HG03175 (cell line): Measurements from ENCODE around the gene CHST11.

Source experiments
- ATAC-seq: cut with Tn5 transposase; IDR thresholded peaks from one replicate; pipeline ENCODE4 v1.9.1; 2021; ENCODE audit warnings: mild to moderate bottlenecking, moderate library complexity; ENCODE audit not compliant: unreplicated experiment

CHST11 gene

DNA sequence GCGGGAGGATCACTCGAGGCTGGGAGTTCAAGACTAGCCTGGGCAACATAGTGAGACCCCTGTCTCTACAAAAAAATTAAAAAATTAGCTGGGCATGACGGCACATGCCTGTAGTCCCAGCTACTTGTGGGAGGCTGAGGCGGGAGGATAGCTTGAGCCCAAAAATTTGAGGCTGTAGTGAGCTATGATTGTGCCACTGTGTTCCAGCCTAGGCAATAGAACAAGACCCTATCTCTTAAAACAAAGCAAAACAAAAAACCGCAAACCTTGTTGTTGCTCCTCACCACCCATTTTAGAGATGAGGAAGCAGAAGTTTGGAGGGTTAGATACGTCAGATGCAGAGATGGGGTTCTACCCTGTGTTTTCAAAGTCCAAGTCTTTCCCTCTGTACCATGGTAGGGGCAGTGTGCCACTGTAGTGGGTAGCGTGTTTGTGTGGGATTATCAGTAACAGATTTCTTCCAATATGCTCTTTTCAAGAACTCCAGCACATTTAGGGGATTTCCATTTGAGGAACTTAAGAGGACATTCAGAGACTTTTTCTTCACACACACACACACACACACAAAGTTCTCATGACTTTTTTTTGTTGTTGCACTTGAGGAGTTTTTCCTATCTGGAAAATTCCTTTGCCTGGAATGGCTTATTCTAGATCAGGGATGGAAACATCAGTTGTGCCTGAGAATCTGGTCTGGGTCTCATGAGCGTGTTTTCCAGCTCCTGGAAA, 186.5 kb downstream of the CHST11 start:
- ATAC-seq = no peak

DNA sequence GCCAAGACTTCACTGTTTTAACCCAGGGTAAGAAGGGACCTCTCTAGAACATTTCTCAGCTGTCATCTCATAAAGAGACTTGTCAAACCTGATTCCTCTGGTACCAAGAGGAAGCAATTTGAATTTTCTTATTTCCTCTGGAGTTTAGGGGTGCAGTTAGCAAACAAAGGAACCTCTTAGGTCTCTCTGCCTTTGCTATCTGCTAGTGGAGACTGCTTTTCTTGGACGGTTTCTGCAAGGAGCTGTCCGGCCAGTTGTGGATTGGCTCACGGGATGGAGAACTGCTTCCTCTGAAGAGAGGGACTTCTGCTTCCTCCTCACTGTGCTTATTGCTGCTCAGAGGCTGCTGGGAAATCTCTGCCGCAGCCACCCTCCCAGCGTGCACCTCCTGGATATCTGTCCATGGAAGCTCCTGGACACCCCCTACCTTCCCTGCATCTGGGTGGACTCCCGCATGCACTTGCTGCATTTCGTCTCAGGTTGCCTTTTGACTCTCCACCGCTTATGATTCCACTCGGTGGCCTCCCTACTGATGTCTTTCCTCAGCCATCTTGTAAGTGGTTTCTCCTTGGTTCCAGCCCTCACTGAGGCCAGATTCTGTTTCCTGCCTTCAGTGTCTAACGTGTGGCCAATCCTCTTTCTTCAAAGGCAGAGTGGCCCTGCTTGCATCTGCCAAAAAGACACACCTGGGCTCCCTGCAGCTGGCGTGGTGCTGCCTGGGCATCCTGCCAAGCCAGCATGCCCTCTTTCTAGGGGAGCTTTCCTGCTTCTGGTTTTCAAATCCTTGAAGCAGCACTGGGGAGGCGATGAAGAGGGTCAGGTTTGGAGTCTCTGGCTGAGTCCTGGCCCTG, 187.3 kb downstream of the CHST11 start:
- ATAC-seq = no peak

DNA sequence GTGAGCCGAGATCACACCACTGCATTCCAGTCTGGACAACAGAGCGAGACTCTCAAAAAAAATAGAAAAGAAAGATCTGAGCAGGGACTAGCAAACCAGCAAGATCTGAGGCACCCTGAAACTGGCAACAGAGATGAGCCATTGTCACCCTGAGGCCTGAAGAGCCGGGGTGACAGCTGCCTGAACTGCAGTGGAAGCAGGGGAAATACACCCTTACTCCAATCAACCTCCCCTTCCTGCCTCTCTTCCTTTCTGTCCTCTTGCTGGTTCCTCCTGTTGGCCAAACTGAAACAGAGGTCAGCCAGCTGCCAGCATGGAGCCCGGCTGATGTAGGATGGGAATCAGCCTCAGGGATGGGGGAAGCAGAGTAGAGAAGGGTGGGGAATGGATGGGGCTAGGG, 192.0 kb downstream of the CHST11 start:
- ATAC-seq = no peak

DNA sequence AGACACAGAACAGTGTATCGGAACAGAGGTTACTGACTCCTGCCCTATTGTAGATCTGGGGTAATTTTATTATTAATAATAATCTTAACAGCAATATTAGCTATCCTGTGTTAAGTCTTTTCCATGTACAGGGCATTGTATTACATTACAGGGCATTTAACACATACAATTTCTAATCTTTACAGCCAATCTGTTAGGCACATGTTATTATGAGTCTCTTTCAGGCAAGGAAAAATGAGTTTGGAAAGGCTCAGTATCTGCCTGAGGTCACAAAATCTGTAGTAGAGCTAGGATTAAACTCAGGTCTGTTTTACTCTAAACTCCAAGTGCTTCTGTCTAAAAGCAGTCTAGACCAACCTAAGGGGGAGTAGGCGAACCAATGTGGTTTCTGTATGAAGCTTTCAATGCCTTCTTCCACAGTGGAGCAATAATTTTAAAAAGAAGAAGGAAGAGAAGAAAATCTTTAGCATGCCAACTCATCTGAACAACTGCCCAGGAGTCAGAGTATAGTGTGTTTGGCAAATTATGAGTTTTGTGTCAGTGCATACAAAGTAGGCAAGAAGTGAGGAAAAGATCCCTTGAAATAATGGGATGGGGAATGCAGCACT, 192.6 kb downstream of the CHST11 start:
- ATAC-seq = no peak

DNA sequence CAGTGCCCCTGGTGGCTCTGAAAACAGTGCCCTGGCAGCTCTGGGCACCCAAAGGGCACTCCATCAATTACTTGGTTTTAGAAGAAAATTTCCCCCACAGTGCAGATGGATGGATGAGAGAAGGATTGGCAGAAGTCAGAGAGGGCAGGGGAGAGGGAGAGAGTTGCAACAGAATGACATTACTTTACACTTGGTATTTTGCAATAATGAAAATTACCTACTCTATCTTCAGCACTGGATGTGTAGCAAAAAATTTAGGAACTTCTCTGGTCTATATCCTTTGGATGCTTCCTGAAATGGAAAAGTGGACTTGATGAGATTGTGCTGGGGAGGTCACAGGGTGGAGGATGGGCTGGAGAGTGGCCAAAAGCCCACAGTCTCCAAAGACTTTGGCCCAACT, 193.2 kb downstream of the CHST11 start:
- ATAC-seq = no peak

- ATAC-seq = no peak
Measured at GRCh38 chr12:104650541-104650940, 193.8 kb downstream of the CHST11 start.

DNA sequence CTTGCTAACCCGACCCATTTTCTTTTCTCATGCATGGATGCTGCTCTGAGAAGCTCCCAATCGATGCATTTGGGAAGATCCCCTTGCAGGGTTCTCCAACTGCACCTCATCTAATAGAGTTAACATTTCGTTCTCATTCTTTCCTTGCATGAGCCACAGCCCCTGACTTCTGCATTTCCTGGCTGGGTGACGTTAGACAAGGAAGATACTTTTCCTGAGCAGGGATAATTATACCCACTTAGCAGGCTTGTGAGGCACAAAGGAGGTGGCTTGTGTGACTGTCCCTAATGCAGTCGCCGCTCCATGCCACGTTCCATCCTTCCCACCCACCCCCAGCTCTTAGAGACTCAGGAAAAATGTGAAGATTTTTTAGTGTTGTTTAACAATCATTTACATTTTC, 195.1 kb downstream of the CHST11 start:
- ATAC-seq = no peak

GRCh38 chr12:104652358-104652757, 195.6 kb downstream of the CHST11 start:
- no peak for ATAC-seq

GRCh38 chr12:104652910-104653309, 196.2 kb downstream of the CHST11 start:
- ATAC-seq = no peak

DNA sequence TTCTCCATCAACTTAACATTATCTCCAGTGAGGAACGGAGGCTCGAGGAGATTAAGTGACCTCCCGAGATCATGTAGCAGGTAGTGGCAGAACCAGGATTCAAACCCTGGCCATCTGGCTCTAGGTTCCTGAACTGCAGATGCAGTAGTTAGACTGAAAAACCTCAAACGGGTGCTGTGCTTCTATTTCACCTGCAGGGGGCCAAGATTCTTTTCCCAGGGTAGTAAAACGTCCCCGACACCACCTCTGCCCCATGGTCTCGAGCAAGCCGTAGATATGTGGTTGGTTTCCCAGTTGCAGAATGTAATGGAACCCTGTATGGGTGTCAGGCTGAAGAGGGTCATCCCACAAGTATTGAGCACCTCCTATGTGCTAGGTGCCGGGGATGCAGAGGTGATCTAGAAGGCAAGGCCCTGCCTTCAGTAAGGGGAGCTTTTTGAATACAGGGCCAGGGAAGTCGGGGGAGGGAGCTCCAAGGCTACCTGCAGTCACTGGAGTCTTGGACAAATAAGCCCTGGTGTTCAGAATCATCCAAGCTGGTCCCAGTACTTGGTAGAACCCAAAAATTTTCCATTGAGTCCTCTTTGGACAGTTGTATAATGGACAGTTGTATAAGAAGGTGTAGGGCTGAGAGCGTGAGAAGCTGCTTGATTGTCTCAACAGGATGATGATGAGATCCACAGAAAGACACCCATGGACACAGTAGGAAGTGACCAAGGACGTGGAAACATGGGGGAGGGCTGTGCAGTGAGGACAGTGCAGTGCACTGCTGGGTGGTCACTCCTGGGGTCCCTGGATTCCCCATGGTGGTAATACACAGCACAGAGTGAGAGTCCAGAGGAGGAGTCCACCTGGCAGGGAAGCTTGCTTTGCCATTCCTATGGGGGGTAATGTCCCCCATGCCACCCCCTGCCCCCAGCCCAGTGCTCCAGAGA, 197.2 kb downstream of the CHST11 start:
- ATAC-seq = no peak

DNA sequence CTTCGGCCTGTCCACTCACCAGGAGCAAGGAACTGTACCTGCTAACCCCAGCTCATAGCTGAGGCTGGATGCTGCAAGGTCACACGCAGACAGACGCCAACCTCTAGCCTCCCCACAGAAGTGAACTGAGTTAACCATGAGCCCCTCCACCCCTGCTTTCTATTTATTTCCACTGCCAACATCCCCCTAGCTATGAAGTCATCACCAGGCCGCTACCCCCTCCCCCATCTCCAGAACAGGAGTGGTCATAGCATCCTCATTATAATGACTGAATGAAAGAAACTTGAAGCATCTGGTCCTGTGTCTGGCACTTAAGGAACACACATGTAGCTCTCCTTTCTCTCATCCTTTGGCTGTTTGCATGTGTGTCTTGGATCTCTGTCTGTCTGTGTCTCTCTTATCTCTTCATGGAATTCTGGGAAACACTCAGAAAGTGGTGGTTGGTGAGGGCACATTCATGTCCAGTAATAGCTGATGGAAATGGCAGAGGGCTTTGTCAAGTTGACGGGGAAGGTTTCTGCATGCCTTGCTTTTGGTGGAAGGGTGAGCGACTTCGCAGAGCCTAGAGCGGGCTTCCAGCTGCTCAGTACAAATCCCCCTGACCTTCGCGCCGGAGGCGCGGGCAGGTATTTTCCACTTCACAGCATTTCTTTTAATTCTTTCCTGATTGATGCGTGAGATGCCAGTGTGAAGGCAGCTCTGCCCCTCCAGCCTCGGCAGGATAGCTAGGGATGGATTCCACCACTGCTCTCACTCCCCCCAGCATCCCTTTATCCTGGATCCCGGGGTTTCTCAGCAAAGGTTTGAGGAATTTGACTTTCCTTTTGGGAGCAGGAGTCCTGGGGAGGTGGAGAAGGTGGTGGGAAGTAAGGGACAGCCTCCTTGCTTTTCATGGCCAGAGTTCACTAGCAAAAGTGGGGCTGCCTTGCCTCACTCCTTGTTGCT, 198.2 kb downstream of the CHST11 start:
- no peak for ATAC-seq

DNA sequence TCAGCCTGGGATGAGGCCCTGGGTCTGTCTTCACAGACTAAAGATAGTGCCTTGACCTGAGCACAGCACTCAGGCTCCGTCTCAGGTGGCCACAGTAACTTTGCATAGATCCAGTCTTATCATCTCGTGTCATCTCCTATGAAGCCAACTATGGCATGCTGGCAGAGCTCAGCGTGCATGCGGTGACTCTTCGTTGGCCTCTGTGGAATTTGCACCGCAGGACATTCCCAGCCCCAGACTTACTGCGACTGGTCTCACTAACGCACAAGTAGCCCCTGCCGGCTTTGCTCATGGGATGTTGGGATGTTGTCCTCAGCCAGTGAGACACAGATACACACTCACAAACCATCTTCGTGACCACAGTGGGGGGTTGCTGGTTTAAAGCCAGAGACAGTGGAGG, 199.6 kb downstream of the CHST11 start:
- no peak for ATAC-seq

GRCh38 chr12:104656921-104657320, 200.2 kb downstream of the CHST11 start:
- no peak for ATAC-seq

DNA sequence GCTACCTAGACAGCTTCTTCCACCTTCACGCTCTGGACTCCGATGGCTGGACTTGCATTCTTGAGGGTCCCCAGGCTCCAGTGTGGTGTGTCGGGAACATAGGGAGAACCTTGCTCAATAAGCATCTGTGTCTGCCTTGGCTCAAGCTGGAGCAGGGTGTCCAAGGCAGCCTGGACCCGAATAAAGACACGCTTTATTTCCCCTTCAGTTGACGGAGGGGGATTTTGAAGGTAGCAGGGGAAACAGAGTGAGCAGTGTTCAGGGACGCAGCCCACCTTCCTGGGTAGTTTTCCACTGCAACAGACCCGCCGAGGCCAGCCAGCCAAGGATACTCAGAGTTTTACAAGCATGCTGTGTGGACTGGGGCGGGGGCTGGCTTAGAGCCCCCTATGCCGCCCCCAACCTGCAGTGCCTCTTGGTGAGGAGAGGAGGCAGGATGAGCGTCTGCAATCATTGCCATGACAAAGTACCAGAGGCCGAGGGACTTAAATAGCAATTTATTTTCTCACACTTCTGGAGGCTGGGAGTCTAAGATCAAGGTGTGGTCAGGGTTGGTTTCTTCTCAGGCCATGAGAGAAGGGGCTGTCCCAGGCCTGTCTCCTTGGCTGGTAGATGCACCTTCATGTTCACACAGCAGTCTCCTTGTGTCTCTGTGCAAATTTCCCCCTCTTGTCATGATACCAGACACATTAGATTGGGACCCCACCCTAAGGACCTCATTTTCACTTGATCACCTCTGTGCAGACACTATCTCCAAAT, 201.2 kb downstream of the CHST11 start:
- no peak for ATAC-seq

DNA sequence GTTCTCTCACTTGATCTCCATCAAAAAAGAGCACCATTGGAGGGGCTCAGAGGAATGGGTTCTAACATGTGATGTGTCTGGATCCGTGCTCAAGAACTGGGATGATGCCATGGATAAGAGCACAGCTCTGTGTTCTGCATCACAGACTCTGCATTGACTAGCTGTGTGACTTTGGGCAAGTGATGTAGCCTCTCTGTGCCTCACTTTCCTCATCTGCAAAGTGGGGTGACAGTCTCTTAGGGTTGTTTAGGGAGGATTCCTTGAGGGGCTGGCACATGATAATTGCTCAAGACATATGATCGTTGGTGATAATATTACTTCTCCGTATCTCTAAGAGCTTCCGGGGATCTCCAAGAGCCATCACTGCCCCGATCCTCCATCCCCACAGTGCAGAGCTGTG, 202.3 kb downstream of the CHST11 start:
- no peak for ATAC-seq

GRCh38 chr12:104662203-104662602, 205.5 kb downstream of the CHST11 start:
- ATAC-seq = no peak

DNA sequence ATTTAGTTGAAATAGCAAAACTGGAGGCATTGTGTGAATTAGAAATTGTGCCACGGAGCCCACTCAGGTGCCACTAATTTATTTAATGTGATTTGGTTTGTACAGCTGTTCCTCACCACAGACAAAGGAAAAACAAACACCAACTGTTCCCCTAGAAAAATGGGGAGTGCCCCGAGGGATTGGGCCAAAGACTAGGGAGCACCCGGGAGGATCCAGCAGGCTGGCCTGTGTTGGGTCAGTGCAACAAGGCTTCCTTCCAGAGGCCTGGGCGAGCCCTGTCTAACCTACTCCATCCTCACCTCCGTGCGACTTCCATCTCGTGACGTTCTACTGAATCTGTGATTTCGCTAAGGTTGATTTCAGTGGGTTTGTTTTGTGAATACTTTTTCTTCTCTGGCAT, 206.2 kb downstream of the CHST11 start:
- no peak for ATAC-seq

DNA sequence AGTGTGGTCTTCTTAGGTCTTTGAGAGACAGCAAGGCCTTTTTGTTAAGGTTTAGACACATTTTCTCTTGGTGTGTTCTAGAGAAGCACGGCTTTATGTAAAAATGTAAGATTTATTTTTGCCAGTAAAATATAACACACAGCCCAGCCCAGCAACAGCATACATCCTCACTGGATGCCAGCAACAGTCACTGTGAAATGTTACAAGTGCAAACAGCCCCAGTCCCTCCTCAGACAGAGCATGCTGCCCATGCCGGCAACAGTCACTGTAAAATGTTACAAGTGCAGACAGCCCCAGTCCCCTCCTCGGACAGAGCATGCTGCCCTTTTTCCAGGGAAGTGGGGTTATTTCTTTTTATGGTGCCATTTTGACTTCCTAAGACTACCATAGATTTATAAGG, 207.6 kb downstream of the CHST11 start:
- no peak for ATAC-seq

GRCh38 chr12:104665296-104665695, 208.5 kb downstream of the CHST11 start:
- ATAC-seq = no peak
